MM.1S (cell line): ENCODE data around the gene TMSB4X.

Experiments used
- CTCF ChIP-seq: fragments of 300-600 bp; sonication (generic); IDR thresholded peaks from 2 replicates; pipeline ENCODE4 v1.5.1; 2016; ENCODE audit warnings: antibody characterized with exemption, low read length, mixed read lengths
- EZH2 ChIP-seq: fragments of 300-600 bp; sonication (generic); optimal IDR thresholded peaks from 2 replicates; pipeline ENCODE3; 2017; ENCODE audit warnings: low read depth, mild to moderate bottlenecking, antibody characterized with exemption, low read length, mixed read lengths
- EZH2phosphoT487 ChIP-seq: fragments of 300-600 bp; sonication (generic); IDR thresholded peaks from 2 replicates; pipeline ENCODE4 v1.6.1; 2018; ENCODE audit warnings: antibody characterized with exemption, low read length

- TF ChIP-seq CTCF (no peak), EZH2 (no peak), EZH2phosphoT487 (no peak)
Observed at GRCh38 chrX:12958059-12958458, 16.9 kb upstream of the TMSB4X start.
